CD4-positive, alpha-beta T cell treated with Interleukin-6 for 4 hours (primary cell): Measurements from ENCODE around the gene BOK.
"Not testable (repeated sequence)": the region's sequence is repeated elsewhere in the genome, so short reads cannot be mapped to it uniquely, and the experiment has no call there.

Experiments
- DNase-seq: peaks from one replicate; pipeline ENCODE4 v3.0.0-alpha.2; 2020; ENCODE audit warnings: mixed read lengths

Gene BOK

DNA sequence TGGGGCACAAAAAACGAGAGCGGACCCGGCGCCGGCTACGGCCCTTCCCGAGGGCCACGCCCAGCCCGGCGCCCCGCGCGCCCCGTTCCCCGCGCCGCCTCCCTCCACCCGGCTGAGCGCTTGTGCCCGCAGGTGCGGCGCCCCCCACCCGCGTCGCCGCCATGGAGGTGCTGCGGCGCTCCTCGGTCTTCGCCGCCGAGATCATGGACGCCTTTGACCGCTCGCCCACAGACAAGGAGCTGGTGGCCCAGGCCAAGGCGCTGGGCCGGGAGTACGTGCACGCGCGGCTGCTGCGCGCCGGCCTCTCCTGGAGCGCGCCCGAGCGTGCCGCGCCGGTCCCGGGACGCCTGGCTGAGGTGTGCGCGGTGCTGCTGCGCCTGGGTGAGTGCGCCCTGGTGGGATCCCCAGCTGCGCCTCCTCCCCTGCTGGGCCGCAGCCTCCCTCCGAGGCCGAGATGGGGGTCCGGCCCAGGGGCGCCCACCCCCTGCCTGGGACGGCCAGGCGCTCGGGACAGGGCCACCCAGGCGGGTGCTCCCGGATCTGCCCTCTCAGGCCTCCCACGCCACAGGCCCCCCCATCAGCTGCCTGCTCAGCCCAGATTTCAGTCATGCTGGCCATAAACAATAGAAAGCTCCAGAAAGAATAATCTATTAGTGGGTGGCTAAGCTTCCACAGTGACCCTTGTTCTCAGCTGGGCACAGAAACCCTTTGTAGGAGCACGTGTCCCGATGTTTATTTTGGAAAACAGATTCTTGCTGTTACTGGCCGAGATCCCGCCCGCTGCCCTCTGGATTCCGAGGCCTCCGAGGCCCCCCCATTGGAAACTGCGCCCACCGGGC is 997 bp downstream of the BOK start:
- DNase-seq: no peak

DNA sequence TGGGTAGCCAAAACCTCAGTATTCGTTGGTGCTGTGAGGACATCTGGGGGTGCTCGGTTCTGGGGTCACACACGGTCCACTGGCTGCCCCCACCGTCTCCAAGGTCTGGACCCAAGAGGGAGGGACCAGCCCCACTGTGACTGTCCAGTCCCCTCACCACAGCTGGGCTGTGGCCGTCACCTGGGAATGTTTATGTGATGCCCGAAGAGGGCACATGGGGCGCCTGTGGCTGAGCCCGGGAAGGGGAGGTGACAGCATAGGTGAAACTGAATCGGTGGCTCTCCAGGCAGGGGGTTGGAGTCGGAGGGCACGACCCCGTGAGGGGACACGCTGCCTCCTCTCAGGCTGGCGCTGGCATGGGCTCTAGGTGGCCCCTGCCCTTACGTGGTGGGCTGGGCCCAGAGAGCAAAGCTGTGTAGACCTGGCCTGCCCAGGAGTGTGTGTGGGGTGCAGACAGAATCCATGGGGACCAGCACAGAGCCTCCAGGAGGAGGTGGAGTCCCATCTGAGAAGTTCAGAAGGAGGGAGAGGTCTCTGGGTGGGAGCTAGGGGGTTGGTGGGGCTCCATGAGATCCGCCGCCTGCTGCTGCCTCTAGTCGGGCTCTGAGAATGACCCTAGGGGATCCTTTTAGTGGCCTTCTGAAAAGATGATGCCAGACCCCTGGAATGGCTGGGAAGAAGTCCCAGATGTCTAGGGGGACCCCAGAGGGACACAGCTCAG is 1.8 kb downstream of the BOK start:
- DNase-seq: no peak

DNA sequence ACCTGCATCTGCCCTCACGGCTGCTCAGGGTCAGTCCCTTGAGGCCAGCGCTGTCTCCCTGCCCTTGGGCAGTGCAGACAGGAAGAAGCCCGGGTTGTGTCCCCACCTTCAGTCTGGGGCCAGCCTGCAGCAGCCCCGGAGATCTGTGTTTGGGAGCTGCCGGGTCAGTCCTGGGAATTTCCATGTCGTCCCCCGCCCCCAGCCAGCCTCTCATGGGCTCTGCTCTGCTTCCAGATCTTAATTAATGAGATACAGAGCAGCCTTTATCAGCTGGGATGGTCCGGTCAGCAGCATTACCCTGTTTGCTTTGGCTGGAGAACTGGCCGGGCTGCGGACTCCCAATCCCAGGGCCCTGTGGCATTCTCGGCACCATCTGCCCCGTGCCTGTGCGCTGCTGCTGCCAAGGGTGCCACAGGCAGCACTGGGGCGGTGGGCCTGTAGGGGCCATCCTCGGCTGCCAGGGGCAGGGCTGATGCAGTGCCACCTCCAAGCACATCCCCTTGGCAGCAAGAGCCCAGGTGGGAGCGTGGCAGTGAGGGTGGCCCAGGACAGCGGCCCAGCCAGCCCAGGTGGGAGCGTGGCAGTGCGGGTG is 2.4 kb downstream of the BOK start:
- no peak for DNase-seq

DNA sequence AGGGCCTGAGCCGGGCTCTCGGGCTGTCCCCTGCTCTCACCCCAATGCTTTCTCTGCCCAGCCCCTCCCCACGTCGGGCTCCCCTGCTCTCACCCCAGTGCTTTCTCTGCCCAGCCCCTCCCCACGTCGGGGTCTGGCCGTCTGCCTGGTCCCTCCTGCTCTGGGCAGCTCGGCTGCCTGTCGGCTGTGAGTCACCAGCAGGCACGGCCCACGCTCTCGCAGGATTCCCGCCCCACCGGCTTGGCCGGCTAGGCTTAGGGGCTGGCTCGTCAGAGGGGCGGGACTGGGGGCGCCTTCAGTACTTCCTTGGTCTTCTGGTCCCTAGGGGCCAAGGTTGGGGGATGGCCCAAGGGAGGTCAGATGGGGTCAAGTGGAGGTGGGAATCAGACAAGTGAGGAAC is 3.3 kb downstream of the BOK start:
- no peak for DNase-seq

DNA sequence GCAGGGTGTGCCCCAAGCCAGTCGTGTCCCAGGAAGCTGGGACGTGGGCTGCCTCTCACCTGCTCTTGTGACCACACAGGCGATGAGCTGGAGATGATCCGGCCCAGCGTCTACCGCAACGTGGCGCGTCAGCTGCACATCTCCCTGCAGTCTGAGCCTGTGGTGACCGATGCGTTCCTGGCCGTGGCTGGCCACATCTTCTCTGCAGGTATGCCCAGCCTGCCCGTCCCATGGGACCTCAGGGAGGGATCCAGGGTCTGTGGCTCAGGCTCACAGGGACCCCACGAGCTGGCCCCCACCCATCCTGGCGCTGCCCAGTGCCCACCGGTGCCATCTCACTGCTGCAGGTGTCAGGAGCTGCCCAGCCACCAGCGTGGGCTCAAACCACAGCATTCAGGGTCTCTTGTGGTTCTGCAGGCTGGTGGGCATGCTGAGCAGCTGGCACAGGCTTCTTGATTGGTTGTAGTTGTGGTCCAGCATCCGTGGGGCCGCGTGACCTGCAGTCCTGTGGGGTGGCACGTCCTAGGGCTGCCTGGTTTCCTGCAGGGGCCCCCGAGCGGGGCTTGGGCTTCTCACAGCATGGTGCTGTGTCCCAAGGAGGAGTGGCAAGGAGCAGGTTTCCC is 3.8 kb downstream of the BOK start:
- DNase-seq: no peak

DNA sequence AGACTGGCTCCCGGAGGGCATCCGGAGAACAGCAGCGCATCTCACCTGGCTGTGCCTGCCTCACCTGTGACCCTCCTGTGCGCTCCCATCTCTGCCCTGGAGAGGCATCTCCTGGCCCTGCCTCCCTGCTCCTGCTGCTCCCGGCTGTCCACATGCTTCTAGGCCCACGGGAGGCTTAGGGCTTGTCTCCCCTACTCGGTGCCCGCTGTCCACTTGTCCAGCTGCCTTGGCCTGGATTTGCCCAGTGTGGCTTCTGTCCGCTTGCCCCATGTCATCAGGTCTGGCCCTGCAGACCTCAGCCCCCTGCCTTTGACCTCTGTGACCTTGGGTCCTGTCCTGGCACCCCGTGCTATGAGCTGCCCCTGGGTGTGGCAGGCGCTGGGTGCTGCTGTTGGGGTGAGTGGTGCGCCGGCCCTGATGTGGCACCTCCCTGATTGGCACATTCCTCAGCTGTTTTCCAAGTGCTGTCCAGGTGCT is 4.5 kb downstream of the BOK start:
- DNase-seq: no peak

DNA sequence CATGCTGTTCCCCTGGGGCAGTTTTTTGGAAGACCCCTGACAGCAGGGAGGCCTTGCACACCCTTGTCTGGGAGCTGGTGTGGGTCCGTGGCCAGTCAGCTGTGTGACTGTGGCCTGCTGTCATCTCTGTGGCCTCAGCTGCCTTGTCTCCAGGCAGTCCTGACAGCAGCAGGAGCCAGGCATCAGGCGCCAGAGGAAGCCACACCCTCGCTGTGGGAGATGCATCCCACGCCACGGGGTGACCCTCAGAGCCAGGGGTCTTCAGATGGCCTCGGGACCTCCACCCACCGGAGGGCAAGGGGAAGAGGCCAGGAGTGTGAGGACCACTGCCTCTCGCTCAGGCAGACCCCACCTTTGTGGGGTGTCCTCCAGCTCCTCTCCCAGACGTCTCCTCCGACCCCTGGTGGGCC is 5.0 kb downstream of the BOK start:
- no peak for DNase-seq

DNA sequence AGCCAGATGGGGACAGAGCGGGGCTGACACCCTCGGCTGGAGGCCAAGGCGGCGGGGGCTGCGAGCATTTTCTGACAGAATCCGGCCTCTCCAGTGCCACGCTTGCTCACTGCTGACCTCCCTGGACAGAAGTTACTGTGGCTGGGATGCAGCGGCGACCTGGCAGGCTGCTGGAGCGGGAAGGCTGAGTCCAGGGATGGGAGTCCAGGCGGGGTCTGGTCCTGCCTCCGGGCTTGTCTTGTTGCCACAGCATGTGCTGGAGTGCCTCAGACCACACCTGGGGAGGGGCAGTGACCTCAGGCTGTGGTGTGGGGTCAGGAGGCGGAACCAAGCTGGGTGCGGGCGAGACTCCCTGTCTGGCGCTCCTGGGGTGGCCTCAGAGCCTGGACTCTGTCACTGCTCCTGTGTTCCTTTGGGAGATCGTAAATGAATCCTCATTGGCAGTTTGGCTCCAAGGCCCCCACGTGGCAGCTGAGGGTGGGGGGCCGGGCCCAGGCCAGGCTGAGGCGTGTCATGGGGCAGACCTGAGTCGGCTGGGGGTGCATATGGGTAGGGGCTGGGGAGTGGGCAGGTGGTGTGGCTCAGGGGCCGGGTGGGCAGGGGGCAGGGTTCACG is 5.5 kb downstream of the BOK start:
- DNase-seq: no peak

DNA sequence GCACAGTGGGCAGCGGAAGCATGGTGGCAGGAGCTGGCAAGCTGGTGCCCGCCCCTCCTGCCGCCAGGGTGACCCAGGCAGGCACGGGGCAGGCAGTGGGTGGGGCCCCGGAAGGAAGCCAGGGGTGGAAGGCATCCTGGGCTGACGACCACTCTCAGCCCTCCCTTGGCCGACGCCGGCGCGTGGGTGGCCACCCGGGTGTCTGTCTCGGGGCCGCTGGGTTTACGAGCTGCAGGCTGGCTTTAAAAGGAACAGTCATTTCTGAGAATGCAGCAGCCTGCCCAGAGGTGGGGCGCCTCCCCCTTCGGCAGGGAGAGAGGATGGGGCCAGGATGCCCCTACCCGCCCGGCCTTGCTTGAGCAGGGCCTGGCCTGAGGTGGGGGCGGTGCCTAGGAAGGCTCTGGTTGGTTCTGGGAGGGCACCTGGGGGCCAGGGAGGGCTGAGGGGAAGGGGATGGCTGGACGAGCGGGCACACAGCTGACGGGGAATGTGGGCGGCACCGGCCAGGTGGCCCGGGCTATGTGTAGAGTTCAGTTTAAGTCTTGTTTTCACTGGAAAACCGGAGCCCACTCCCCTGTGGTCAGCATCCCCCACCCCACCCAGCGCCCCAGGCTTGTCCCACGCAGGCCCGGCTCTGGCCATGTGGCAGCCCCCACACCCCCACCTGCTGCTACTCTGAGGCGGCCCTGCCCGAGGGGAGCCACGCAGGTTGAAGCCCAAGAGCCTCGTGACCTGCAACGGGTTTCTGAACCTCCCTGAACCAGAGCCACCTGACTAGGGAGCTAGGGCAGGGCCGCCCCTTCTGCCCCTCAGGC is 6.3 kb downstream of the BOK start:
- DNase-seq: no peak

DNA sequence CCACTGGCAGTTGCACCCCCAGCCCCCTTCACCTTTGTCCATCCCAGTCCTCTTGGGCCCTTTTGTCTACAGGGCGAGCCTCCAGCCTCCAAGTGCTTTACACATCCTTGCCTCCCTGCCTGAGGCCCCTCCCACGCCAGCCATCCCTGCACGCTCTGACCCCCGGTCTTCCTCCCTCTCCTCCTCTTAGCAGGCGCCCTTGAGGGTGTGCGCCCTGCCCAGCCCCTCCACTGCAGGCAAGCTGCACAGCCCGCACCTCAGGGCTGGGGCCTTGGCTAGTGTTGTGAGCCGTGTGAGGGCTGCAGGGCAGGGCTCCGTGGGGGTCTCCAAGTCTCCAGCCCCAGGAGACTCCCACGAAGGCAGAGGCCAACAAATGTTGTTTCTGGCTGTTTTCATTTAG is 6.9 kb downstream of the BOK start:
- no peak for DNase-seq

DNA sequence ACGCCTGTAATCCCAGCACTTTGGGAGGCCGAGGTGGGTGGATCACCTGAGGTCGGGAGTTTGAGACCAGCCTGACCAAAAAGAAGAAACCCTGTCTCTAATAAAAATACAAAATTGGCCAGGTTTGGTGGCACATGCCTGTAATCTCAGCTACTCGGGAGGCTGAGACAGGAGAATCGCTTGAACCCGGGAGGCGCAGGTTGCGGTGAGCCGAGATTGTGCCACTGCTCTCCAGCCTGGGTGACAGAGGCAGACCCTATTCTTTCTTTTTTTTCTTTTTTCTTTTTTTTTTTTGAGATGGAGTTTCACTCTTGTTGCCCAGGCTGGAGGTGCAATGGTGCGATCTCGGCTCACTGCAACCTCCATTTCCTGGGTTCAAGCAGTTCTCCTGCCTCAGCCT is 7.5 kb downstream of the BOK start:
- DNase-seq: not testable (repeated sequence)

DNA sequence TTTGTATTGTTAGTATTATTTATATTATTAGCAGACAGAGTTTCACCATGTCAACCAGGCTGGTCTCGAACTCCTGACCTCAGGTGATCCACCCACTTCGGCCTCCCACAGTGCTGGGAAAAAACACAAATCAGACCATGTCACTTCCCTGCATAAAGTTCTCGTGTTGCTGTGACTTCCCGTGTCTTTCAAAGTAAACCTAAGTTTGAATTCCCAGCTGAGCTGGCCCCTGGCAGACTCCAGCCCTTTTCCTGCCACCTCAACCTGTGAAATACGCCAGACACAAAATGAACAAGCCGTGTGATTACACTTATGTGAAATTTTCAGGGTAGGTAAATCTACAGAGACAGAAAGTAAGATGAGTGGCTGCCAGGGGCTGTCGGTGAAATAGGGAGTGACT is 7.9 kb downstream of the BOK start:
- no peak for DNase-seq

DNA sequence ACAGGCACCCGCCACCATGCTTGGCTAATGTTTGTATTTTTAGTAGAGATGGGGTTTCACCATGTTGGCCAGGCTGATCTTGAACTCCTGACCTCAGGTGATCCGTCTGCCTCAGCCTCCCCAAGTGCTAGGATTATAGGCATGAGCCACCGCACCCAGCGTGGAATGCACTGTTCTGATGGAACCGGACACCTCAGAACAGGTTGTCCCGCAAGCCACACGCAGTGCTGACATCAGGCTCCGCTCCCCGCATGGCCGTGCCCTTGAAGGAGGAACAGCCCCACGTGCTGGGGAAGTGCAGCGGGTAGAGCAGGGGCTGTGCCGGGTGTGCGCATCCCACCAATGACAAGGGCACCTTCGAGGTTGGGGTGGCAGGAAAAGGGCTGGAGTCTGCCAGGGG is 8.7 kb downstream of the BOK start:
- not testable (repeated sequence) for DNase-seq

DNA sequence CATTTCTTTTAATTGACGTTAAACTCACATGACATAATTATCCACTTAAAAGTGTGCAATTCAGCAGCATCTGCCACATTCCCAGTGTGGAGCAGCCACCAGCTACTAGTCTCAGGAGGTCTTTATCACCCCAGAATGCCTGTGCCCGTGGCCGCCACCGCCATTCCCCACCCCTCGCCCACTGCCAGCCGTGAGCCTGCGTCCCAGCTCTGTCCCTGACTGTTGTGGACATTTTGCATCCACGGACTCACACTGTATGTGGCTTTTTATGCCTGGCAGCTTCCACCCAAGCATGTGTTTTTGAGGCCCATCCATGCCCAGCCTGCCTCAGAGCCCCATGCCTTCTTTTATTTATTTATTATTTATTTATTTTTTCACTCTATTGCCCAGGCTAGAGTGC is 9.2 kb downstream of the BOK start:
- DNase-seq: no peak

DNA sequence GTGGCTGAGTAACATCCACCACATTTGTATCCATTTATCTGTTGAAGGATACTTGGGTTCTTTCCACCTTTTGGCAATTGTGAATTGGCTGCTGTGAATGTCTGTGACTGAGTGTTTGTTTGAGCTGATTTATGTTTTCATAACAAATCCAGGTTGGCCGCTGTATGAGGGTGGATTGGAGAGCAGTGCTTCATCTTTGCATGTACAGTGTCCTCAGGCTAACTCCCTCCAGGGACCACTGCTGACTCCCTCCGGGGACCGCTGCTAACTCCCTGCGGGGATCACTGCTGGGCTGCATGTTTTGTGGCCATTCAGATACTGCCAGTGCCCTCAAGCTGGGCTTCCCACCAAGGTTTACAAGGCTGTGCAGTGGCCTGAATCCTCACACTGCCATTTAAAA is 10.2 kb downstream of the BOK start:
- no peak for DNase-seq

DNA sequence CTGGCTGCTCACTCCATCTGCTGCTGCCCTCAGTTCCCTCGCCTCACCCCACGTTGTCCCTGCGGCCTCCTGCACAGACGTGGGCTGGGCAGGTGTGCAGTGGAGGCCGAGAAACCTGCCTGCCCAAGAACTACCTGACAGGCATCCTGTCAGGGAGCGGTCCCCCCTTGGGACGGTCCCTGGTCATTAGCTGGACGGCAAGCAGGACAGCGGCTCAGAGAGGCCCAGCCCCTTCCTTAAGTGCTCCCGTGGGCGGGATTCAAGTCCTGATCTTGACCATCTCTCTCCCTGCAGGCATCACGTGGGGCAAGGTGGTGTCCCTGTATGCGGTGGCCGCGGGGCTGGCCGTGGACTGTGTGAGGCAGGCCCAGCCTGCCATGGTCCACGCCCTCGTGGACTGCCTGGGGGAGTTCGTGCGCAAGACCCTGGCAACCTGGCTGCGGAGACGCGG is 11.3 kb downstream of the BOK start:
- DNase-seq: no peak

DNA sequence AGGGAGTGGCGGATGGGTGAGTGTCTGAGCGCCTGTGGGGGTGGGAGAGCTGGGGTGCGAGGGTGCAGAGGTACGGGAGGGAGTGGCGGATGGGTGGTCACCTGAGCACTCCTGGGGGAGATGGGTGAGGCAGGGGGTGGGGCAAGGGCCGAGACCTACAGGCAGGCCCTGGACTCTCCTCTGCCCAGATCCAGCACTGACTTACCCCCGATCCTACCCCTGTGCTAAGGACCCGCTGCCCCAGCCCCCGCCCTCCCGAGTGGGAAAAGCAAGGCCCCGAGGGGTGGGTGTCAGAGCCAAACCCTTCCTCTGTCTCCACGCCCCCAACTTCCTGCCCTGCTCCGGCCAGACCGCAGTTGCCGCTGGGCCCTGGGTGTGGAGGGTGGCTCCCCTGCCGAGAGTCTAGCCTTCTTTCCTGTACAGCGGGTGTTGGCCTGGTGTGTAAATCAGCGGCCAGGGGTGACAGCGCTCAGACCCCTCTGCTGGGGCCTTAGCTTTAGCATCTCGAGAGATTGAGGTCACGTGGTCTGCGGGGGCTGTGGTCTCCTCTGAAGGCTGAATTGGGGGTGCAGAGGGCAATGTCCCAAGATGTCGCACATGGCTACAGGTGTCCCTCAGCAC is 12.5 kb downstream of the BOK start:
- no peak for DNase-seq

DNA sequence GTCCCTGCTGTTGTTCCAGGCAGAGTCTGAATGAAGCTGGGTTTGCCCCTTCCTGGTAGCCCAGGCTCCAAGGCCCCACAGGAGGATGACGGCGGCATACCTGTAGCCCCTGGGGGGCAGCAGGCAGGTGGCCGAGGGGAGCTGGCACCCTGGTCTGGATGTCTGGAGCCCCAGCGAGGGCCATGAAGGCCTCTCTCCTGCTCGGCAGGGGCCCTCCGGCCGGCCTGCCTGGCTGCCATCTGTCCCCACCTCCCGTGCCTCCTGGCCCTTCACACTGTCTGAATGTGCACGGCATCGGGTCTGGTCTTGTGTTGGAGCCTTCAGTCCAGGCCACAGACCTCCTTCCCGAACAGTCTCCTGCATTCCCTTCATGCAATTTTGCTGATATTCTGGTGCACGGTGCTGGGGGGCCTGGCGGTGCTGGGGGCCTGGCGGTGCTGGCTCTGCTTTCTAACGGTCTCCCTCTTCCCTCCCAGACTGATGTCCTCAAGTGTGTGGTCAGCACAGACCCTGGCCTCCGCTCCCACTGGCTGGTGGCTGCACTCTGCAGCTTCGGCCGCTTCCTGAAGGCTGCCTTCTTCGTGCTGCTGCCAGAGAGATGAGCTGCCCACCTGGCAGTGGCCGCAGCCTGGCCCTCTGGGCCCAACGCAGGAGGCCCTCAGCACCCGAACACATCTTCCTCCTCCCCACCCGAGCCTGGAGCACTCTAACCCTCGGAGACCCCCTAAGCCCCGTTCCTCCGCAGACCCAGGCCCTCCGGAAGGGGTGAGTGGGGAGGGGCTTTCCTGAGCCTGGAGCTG is 13.5 kb downstream of the BOK start:
- no peak for DNase-seq

DNA sequence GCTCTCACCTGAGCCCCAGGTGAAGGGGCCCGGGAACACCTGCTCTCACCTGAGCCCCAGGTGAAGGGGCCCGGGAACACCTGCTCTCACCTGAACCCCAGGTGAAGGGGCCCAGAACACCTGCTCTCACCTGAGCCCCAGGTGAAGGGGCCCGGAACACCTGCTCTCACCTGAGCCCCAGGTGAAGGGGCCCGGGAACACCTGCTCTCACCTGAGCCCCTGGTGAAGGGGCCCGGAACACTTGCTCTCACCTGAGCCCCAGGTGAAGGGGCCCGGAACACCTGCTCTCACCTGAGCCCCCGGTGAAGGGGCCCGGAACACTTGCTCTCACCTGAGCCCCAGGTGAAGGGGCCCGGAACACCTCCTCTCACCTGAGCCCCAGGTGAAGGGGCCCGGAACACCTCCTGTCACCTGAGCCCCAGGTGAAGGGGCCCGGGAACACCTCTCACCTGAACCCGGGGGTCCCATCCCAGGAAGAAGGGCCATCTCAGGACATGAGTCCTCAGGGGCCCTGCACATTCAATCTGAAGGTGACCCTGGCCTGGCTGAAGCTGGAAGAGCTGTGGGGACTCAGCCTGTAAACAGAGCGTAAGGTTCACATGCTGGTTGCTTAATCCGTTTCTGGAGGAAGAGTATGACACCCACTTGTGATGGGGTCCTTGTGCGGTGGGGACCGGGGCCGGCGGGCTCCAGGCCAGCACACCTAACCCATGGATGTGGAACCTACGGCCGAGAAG is 14.5 kb downstream of the BOK start:
- DNase-seq: not testable (repeated sequence)

DNA sequence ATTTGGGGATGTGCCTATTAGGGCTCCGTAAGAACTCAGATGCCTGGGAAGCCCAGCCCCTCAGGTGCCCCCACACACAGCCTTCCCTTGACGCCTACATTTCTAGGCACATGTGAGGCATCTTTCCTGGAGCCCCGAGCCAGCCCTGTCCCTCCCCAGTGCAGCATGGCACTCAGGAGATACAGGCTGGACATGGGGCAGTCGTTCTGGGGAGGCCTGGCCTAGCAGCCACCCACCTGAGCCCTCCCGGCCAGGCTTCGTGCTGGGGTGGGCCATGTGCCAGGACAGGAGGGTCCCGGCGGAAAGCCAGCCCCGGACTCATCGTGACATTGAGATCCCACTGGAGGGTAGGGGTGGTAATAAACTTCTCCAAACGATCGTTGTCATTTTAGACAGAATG is 15.2 kb downstream of the BOK start:
- no peak for DNase-seq
